WTC11 (cell line): ENCODE results near the gene PHYHIPL. TPM values are rescaled to one million over a fixed set of nuclear protein-coding genes. Genes with fewer than 3 reads are reported as not detected.

Source experiments
- ATAC-seq: fragments of 200-7000 bp; cut with Tn5 transposase; 2 replicates; pipeline ENCODE4 v1.10.0; 2021; ENCODE audit warnings: mild to moderate bottlenecking, moderate library complexity
- CTCF ChIA-PET: fragments of 300-600 bp; sonication (Branson Sonifier 250); formaldehyde crosslinking; loops from one replicate; lab custom pipeline; 2021; ENCODE audit warnings: antibody characterized with exemption; lab: Charles Lee
- POLR2A ChIA-PET: fragments of 350-600 bp; sonication (Branson Sonifier 250); formaldehyde crosslinking; loops from one replicate; lab custom pipeline; 2021; ENCODE audit warnings: antibody characterized with exemption; lab: Charles Lee
- DNase-seq: peaks from one replicate; pipeline ENCODE4 v3.0.0; 2021; ENCODE audit warnings: low spot score
- H3K27ac Mint-ChIP-seq: 2 replicates; pipeline ENCODE4 v1.8.0; 2021; ENCODE audit warnings: mixed read lengths
- H3K27me3 Mint-ChIP-seq: 2 replicates; pipeline ENCODE4 v1.8.0; 2021; ENCODE audit warnings: low read depth, mild to moderate bottlenecking, moderate library complexity, mixed read lengths
- H3K36me3 Mint-ChIP-seq: 2 replicates; pipeline ENCODE4 v1.8.0; 2021; ENCODE audit warnings: mixed read lengths
- H3K4me1 Mint-ChIP-seq: 2 replicates; pipeline ENCODE4 v1.8.0; 2022; ENCODE audit warnings: mixed read lengths
- H3K4me3 Mint-ChIP-seq: 2 replicates; pipeline ENCODE4 v1.8.0; 2021; ENCODE audit warnings: mild to moderate bottlenecking, moderate library complexity, mixed read lengths
- H3K9me3 Mint-ChIP-seq: 2 replicates; pipeline ENCODE4 v1.8.0; 2021; ENCODE audit warnings: mixed read lengths
- ATF1 ChIP-seq: sonication (generic); formaldehyde crosslinking; IDR thresholded peaks from 2 replicates; pipeline ENCODE4 v1.8.1; 2023; ENCODE audit warnings: mild to moderate bottlenecking, moderate library complexity, missing genetic modification reagents
- CBFB ChIP-seq: sonication (generic); formaldehyde crosslinking; IDR thresholded peaks from 2 replicates; pipeline ENCODE4 v1.8.1; 2022; ENCODE audit warnings: mild to moderate bottlenecking, low read depth, missing genetic modification reagents
- CREM ChIP-seq: sonication (generic); formaldehyde crosslinking; IDR thresholded peaks from 2 replicates; pipeline ENCODE4 v1.8.1; 2022; ENCODE audit warnings: mild to moderate bottlenecking, missing genetic modification reagents, moderate library complexity
- EMX1 ChIP-seq: fragments of 250-450 bp; sonication (Bioruptor Pico); IDR thresholded peaks from 2 replicates; pipeline ENCODE4 v1.8.0; 2021; ENCODE audit warnings: mild to moderate bottlenecking
- ETV6 ChIP-seq: sonication (generic); formaldehyde crosslinking; IDR thresholded peaks from 2 replicates; pipeline ENCODE4 v1.8.1; 2022; ENCODE audit warnings: mild to moderate bottlenecking, missing genetic modification reagents
- GABPB1 ChIP-seq: sonication (generic); formaldehyde crosslinking; IDR thresholded peaks from 2 replicates; pipeline ENCODE4 v1.8.1; 2023; ENCODE audit warnings: mild to moderate bottlenecking, missing genetic modification reagents
- GTF2I ChIP-seq: fragments of 250-450 bp; sonication (Bioruptor Pico); conservative IDR thresholded peaks from 2 replicates; pipeline ENCODE4 v1.4.0; 2021; ENCODE audit warnings: mild to moderate bottlenecking
- IRF2 ChIP-seq: sonication (generic); formaldehyde crosslinking; IDR thresholded peaks from 2 replicates; pipeline ENCODE4 v1.8.0; 2022; ENCODE audit warnings: low read depth, missing genetic modification reagents, borderline replicate concordance
- NFATC4 ChIP-seq: fragments of 250-450 bp; sonication (Bioruptor Pico); IDR thresholded peaks from 2 replicates; pipeline ENCODE4 v1.9.0; 2021; ENCODE audit warnings: mild to moderate bottlenecking
- NR1H2 ChIP-seq: sonication (generic); formaldehyde crosslinking; IDR thresholded peaks from 2 replicates; pipeline ENCODE4 v1.9.0; 2021; ENCODE audit warnings: mild to moderate bottlenecking, moderate library complexity, missing genetic modification reagents
- NR2C2 ChIP-seq: sonication (generic); formaldehyde crosslinking; IDR thresholded peaks from 2 replicates; pipeline ENCODE4 v1.8.0; 2022; ENCODE audit warnings: mild to moderate bottlenecking, missing genetic modification reagents
- NR3C1 ChIP-seq: sonication (generic); formaldehyde crosslinking; conservative IDR thresholded peaks from 2 replicates; pipeline ENCODE4 v1.8.1; 2023; ENCODE audit warnings: low read depth, mild to moderate bottlenecking, missing genetic modification reagents
- RELA ChIP-seq: sonication (generic); formaldehyde crosslinking; IDR thresholded peaks from 2 replicates; pipeline ENCODE4 v1.8.1; 2022; ENCODE audit warnings: missing genetic modification reagents, mild to moderate bottlenecking, borderline replicate concordance
- RORB ChIP-seq: fragments of 250-450 bp; sonication (Bioruptor Pico); IDR thresholded peaks from 2 replicates; pipeline ENCODE4 v1.9.0; 2021; ENCODE audit warnings: mild to moderate bottlenecking
- TEAD1 ChIP-seq: sonication (generic); formaldehyde crosslinking; IDR thresholded peaks from 2 replicates; pipeline ENCODE4 v1.8.0; 2022; ENCODE audit warnings: mild to moderate bottlenecking, missing genetic modification reagents
- TEAD4 ChIP-seq: sonication (generic); formaldehyde crosslinking; IDR thresholded peaks from 2 replicates; pipeline ENCODE4 v1.8.0; 2022; ENCODE audit warnings: mild to moderate bottlenecking, missing genetic modification reagents
- TP53 ChIP-seq: sonication (generic); formaldehyde crosslinking; IDR thresholded peaks from 2 replicates; pipeline ENCODE4 v1.8.1; 2023; ENCODE audit warnings: mild to moderate bottlenecking, missing genetic modification reagents
- total RNA-seq: library from RNA; stranded (reverse); gene quantifications from 3 replicates; pipeline ENCODE4 v1.2.3, GENCODE V29; 2021
- TF ChIP-seq, protein P1 (sequence below): sonication (generic); formaldehyde crosslinking; IDR thresholded peaks from 2 replicates; pipeline ENCODE4 v1.8.1; 2023; ENCODE audit warnings: mild to moderate bottlenecking, missing genetic modification reagents, moderate library complexity
- TF ChIP-seq, protein P2 (sequence below): sonication (generic); formaldehyde crosslinking; IDR thresholded peaks from 2 replicates; pipeline ENCODE4 v1.8.0; 2022; ENCODE audit warnings: missing genetic modification reagents
- TF ChIP-seq, protein P3 (sequence below): fragments of 200-600 bp; IDR thresholded peaks from 2 replicates; pipeline ENCODE4 v1.8.0; 2022; ENCODE audit warnings: antibody characterized with exemption
- TF ChIP-seq, protein P4 (sequence below): sonication (generic); formaldehyde crosslinking; IDR thresholded peaks from 2 replicates; pipeline ENCODE4 v1.8.0; 2022; ENCODE audit warnings: mild to moderate bottlenecking, missing genetic modification reagents
- TF ChIP-seq, protein P5 (sequence below): sonication (generic); formaldehyde crosslinking; IDR thresholded peaks from 2 replicates; pipeline ENCODE4 v1.8.1; 2023; ENCODE audit warnings: mild to moderate bottlenecking, missing genetic modification reagents

PHYHIPL gene
- total RNA-seq, 1 experiment from 2014 or later: 0.13 TPM

DNA sequence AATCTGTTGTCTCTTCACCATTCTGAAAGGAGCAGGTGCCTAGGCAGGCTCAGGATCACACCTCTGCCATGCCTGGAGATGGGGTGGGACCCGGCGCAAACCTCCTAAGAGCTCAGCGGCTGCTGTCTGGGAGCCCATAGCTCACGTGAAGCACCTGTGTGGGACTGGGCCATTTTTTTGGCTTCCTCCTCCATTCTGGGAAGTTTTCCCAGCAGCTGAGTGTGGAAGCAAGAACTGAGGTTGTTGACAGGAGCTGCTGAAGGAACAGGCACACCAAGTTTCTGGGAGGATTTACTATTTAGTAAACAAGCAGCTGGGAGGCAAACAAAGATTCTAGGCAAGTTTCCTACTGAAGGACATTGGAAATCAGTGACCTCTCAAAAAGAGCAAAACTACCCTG is 108.6 kb downstream of the PHYHIPL start:
- no peaks in the 10 kb centered on the region; the same call in 1 of the 2 replicates for H3K27me3 Mint-ChIP-seq
- no peaks in the 10 kb centered on the region; the same call in 1 of the 2 replicates for H3K9me3 Mint-ChIP-seq
- ATAC-seq (no peak), DNase-seq (no peak)
- no peak overlapping the region for H3K4me3 Mint-ChIP-seq
- H3K27ac Mint-ChIP-seq: no peak overlapping the region
- TF ChIP-seq NR3C1: no peak
- TF ChIP-seq, protein P1, sequence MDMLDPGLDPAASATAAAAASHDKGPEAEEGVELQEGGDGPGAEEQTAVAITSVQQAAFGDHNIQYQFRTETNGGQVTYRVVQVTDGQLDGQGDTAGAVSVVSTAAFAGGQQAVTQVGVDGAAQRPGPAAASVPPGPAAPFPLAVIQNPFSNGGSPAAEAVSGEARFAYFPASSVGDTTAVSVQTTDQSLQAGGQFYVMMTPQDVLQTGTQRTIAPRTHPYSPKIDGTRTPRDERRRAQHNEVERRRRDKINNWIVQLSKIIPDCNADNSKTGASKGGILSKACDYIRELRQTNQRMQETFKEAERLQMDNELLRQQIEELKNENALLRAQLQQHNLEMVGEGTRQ (CRISPR knock-in tag): no peak
- TF ChIP-seq GTF2I (CRISPR knock-in tag): no peak
- CTCF ChIA-PET: no interaction called here
- H3K4me1 Mint-ChIP-seq: peaks cover 30% of the 10 kb centered on the region
- H3K36me3 Mint-ChIP-seq: no peaks in the 10 kb centered on the region
- POLR2A ChIA-PET: no interaction called here

DNA sequence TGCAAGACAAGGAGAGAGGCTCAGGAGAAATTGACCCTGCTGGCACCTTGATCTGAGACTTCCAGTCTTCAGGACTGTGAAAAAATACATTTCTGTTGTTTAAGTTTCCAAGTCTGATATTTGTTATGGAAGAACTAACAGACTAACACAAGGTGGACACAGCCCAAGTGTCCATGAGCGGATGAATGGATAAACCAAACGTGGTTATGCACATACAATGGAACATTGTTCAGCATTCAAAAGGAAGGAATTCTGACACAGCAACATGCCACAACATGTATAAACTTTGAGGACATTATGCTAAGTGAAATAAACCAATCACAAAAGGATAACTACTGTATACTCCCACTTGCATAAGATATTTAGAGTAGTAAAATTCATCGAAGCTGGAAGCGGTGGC is 109.4 kb downstream of the PHYHIPL start:
- Mint-ChIP-seq H3K4me3 (no peak overlapping the region), H3K4me1 (peaks cover 37% of the 10 kb centered on the region), H3K27me3 (no peaks in the 10 kb centered on the region; the same call in 1 of the 2 replicates), H3K36me3 (no peaks in the 10 kb centered on the region), H3K27ac (no peak overlapping the region), H3K9me3 (no peaks in the 10 kb centered on the region; the same call in 1 of the 2 replicates)
- ChIA-PET POLR2A (no interaction called here), CTCF (no interaction called here)
- ATAC-seq (no peak), DNase-seq (no peak)
- TF ChIP-seq, protein P2, sequence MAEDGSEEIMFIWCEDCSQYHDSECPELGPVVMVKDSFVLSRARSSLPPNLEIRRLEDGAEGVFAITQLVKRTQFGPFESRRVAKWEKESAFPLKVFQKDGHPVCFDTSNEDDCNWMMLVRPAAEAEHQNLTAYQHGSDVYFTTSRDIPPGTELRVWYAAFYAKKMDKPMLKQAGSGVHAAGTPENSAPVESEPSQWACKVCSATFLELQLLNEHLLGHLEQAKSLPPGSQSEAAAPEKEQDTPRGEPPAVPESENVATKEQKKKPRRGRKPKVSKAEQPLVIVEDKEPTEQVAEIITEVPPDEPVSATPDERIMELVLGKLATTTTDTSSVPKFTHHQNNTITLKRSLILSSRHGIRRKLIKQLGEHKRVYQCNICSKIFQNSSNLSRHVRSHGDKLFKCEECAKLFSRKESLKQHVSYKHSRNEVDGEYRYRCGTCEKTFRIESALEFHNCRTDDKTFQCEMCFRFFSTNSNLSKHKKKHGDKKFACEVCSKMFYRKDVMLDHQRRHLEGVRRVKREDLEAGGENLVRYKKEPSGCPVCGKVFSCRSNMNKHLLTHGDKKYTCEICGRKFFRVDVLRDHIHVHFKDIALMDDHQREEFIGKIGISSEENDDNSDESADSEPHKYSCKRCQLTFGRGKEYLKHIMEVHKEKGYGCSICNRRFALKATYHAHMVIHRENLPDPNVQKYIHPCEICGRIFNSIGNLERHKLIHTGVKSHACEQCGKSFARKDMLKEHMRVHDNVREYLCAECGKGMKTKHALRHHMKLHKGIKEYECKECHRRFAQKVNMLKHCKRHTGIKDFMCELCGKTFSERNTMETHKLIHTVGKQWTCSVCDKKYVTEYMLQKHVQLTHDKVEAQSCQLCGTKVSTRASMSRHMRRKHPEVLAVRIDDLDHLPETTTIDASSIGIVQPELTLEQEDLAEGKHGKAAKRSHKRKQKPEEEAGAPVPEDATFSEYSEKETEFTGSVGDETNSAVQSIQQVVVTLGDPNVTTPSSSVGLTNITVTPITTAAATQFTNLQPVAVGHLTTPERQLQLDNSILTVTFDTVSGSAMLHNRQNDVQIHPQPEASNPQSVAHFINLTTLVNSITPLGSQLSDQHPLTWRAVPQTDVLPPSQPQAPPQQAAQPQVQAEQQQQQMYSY: no peak
- TF ChIP-seq NFATC4 (CRISPR knock-in tag) (no peak), NR2C2 (CRISPR knock-in tag) (no peak), GABPB1 (CRISPR knock-in tag) (no peak), CBFB (CRISPR knock-in tag) (no peak)
- TF ChIP-seq, protein P3, sequence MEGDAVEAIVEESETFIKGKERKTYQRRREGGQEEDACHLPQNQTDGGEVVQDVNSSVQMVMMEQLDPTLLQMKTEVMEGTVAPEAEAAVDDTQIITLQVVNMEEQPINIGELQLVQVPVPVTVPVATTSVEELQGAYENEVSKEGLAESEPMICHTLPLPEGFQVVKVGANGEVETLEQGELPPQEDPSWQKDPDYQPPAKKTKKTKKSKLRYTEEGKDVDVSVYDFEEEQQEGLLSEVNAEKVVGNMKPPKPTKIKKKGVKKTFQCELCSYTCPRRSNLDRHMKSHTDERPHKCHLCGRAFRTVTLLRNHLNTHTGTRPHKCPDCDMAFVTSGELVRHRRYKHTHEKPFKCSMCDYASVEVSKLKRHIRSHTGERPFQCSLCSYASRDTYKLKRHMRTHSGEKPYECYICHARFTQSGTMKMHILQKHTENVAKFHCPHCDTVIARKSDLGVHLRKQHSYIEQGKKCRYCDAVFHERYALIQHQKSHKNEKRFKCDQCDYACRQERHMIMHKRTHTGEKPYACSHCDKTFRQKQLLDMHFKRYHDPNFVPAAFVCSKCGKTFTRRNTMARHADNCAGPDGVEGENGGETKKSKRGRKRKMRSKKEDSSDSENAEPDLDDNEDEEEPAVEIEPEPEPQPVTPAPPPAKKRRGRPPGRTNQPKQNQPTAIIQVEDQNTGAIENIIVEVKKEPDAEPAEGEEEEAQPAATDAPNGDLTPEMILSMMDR: no peak

DNA sequence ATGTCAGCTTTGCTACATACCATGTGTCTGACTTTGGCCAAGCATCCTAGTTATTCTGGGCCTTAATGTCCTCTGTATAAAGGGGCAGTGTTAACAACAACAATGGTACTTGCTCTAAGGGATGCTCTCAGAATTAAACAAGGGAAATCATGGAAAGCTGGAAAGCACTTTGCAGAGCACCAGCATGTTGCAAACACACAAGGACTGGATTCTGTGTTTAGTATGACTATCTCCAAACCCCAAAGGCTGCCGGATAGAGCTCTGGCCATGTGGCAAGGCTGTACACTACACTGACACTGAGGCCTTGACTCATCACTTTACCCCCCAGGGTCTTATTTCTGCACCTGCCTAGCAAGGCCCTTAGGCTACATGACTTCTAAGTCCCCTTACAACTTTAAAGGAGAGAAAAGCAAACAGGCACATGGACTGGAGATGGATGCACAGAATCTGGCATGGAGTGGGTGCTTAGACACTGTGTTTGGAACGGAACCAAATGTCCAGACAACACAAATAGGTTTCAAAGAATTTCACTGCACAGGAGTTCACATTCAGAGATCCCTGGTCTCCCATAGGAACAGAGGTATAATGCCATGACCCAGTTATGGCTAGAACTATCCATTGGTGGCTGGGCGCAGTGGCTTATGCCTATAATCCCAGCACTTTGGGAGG is 111.3 kb downstream of the PHYHIPL start:
- Mint-ChIP-seq H3K36me3 (no peaks in the 10 kb centered on the region), H3K4me3 (no peak overlapping the region), H3K9me3 (no peaks in the 10 kb centered on the region; the same call in 1 of the 2 replicates), H3K27ac (no peak overlapping the region), H3K4me1 (peaks cover 39% of the 10 kb centered on the region), H3K27me3 (no peaks in the 10 kb centered on the region; the same call in 1 of the 2 replicates)
- no peak for DNase-seq
- CTCF ChIA-PET: no interaction called here
- POLR2A ChIA-PET: interaction anchor here (0.8 kb wide), 1 partner anchor 92 kb away, joined by 8 read pairs; no protein-coding TSS in a partner anchor
- no peak for ATAC-seq
- no peak for TF ChIP-seq IRF2 (CRISPR knock-in tag)
- TF ChIP-seq, protein P4, sequence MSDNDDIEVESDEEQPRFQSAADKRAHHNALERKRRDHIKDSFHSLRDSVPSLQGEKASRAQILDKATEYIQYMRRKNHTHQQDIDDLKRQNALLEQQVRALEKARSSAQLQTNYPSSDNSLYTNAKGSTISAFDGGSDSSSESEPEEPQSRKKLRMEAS (CRISPR knock-in tag): no peak
- no peak for TF ChIP-seq NR1H2 (CRISPR knock-in tag)
- no peak for TF ChIP-seq ATF1
- no peak for TF ChIP-seq ETV6
- TF ChIP-seq RORB (CRISPR knock-in tag): no peak
- TF ChIP-seq TP53 (CRISPR knock-in tag): no peak
- TF ChIP-seq, protein P1 (CRISPR knock-in tag): no peak
- no peak for TF ChIP-seq EMX1
- TF ChIP-seq, protein P5, sequence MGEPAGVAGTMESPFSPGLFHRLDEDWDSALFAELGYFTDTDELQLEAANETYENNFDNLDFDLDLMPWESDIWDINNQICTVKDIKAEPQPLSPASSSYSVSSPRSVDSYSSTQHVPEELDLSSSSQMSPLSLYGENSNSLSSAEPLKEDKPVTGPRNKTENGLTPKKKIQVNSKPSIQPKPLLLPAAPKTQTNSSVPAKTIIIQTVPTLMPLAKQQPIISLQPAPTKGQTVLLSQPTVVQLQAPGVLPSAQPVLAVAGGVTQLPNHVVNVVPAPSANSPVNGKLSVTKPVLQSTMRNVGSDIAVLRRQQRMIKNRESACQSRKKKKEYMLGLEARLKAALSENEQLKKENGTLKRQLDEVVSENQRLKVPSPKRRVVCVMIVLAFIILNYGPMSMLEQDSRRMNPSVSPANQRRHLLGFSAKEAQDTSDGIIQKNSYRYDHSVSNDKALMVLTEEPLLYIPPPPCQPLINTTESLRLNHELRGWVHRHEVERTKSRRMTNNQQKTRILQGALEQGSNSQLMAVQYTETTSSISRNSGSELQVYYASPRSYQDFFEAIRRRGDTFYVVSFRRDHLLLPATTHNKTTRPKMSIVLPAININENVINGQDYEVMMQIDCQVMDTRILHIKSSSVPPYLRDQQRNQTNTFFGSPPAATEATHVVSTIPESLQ (CRISPR knock-in tag): no peak
- TF ChIP-seq TEAD1 (CRISPR knock-in tag): no peak
- no peak for TF ChIP-seq TEAD4 (CRISPR knock-in tag)
- TF ChIP-seq RELA (CRISPR knock-in tag): no peak
- TF ChIP-seq CREM (CRISPR knock-in tag): no peak
